ENCODE measurements around the gene KCNH3.

- TF ChIP-seq POLR2AphosphoS5 (IDR thresholded peaks at IDR 0.05; ENCODE audit: low read length): no peak
- TF ChIP-seq EGR1 (IDR thresholded peaks at IDR 0.05; ENCODE audit: borderline replicate concordance in 1 of 2, low read depth in 2 of 2, low read length in 2 of 2): no peak
- TF ChIP-seq TARDBP (IDR thresholded peaks at IDR 0.05; ENCODE audit: borderline replicate concordance): no peak
- TF ChIP-seq BMI1 (IDR thresholded peaks at IDR 0.05; ENCODE audit: borderline replicate concordance): no peak
- TF ChIP-seq TAF1 (IDR thresholded peaks at IDR 0.05; ENCODE audit: borderline replicate concordance, low read depth, low read length): no peak
- no peak for TF ChIP-seq RFX5 (IDR thresholded peaks at IDR 0.05; ENCODE audit: low read depth, low read length)
- TF ChIP-seq TCF12 (IDR thresholded peaks at IDR 0.05; ENCODE audit: low read depth, low read length): no peak
- TF ChIP-seq SMC3 (IDR thresholded peaks at IDR 0.05; ENCODE audit: borderline replicate concordance, low read length): peak; percentile 71
- TF ChIP-seq EZH2 (IDR thresholded peaks at IDR 0.05; ENCODE audit: borderline replicate concordance, control insufficient read depth, low read depth, low read length): no peak
Observed at GRCh38 chr12:49580572-49581535, 42.0 kb downstream of the KCNH3 start.
